ENCODE measurements around the gene ADGRV1.

GRCh38 chr5:90747175-90747574 lies 188.6 kb downstream of the ADGRV1 start:
- TF ChIP-seq POLR2A (IDR thresholded peaks at IDR 0.05; ENCODE audit: low read depth, low read length) = no peak
- no peak for TF ChIP-seq POLR2AphosphoS5 (IDR thresholded peaks at IDR 0.05; ENCODE audit: low read depth, low read length)
- no peak for TF ChIP-seq TAF1 (IDR thresholded peaks at IDR 0.05; ENCODE audit: borderline replicate concordance, low read depth, low read length)
